Loucy (cell line): ENCODE measurements around the gene SKAP2.

Experiments
- CTCF ChIP-seq: fragments of 200-600 bp; sonication (generic); conservative IDR thresholded peaks from 2 replicates; pipeline ENCODE4 v1.5.1; 2014; ENCODE audit warnings: mild to moderate bottlenecking, antibody characterized with exemption, low read length
- EZH2phosphoT487 ChIP-seq: fragments of 200-600 bp; IDR thresholded peaks from 2 replicates; pipeline ENCODE4 v1.6.1; 2018; ENCODE audit warnings: antibody characterized with exemption, mild to moderate bottlenecking, moderate library complexity, borderline replicate concordance

GRCh38 chr7:26696978-26697377, 167.4 kb downstream of the SKAP2 start:
- TF ChIP-seq EZH2phosphoT487, result no peak
- no peak for TF ChIP-seq CTCF
